ENCODE data around the gene SRSF2. TPM values are rescaled to one million over a fixed set of nuclear protein-coding genes. Genes with fewer than 3 reads are reported as not detected.

The SRSF2 gene
- total and polyA plus RNA-seq, 11 donors: 67.0 to 155 (median 79.5) TPM

- H3K36me3 ChIP-seq: peaks cover 0 to 47% (median 35%) of the 10 kb centered on the region in 9 donors
- DNase-seq: no peak
- no peak overlapping the region for H3K4me3 ChIP-seq
- ATAC-seq: no peak
- intact Hi-C loops (cut with DNase I): loop anchor here in 1 of 10 donors (10.0 kb wide), 2 partner anchors 49 to 131 kb away; partner anchors contain the start of genes MFSD11 and SRSF2
- H3K27me3 ChIP-seq: no peaks in the 10 kb centered on the region
- peaks cover 23 to 99% (median 89%) of the 10 kb centered on the region in 12 donors for H3K4me1 ChIP-seq
- TF ChIP-seq, protein P1, sequence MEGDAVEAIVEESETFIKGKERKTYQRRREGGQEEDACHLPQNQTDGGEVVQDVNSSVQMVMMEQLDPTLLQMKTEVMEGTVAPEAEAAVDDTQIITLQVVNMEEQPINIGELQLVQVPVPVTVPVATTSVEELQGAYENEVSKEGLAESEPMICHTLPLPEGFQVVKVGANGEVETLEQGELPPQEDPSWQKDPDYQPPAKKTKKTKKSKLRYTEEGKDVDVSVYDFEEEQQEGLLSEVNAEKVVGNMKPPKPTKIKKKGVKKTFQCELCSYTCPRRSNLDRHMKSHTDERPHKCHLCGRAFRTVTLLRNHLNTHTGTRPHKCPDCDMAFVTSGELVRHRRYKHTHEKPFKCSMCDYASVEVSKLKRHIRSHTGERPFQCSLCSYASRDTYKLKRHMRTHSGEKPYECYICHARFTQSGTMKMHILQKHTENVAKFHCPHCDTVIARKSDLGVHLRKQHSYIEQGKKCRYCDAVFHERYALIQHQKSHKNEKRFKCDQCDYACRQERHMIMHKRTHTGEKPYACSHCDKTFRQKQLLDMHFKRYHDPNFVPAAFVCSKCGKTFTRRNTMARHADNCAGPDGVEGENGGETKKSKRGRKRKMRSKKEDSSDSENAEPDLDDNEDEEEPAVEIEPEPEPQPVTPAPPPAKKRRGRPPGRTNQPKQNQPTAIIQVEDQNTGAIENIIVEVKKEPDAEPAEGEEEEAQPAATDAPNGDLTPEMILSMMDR (IDR thresholded peaks at IDR 0.05): no peak
- 66 to 85% (median 79%) methylated on average over 12 of the region's 12 CpGs for WGBS, 4 donors
- peak overlapping the region; percentile 10 to 99 (median 93) for H3K27ac ChIP-seq
- H3K9me3 ChIP-seq: no peaks in the 10 kb centered on the region
Measured at GRCh38 chr17:76685366-76685765, 51.8 kb downstream of the SRSF2 start.

GRCh38 chr17:76684756-76685155 lies 52.4 kb downstream of the SRSF2 start:
- intact Hi-C loops (cut with DNase I): loop anchor here in 7 of 10 donors (5.0 to 10.0 kb wide), 5 partner anchors 33 to 162 kb away; partner anchors contain the start of genes MFSD11 (in 1 of the 7) and SRSF2 (in 1 of the 7)
- peak overlapping the region in 11 of 12 donors; percentile 27 to 99 (median 93) for H3K27ac ChIP-seq

More at GRCh38 chr17:76684756-76685155, 52.4 kb downstream of the SRSF2 start:
- peak in 1 of 5 donors; percentile 33 for DNase-seq
- Histone ChIP-seq H3K4me1 (peaks cover 23 to 93% (median 84%) of the 10 kb centered on the region in 12 donors), H3K36me3 (peaks cover 0 to 51% (median 35%) of the 10 kb centered on the region in 9 donors), H3K9me3 (no peaks in the 10 kb centered on the region), H3K27me3 (no peaks in the 10 kb centered on the region), H3K4me3 (no peak overlapping the region)
- ATAC-seq: no peak
- WGBS, 4 donors: 78 to 87% (median 83%) methylated on average over 7 of the region's 7 CpGs
- no peak for TF ChIP-seq POLR2A (IDR thresholded peaks at IDR 0.05)
- TF ChIP-seq, protein P1 (IDR thresholded peaks at IDR 0.05): no peak

MicroRNA genes within 50 kb of the gene (microRNA counts, 767-probe panel; counts per million panel counts)
- microRNA hsa-miR-636: 0 to 71.6 counts per million in 2 donors

Small RNAs within 50 kb of the gene (microRNA-seq; reads per million reads assigned to microRNA genes)
- gene MIR636: 1.2 to 5.4 (median 2.4) reads per million in 4 donors

Other genes with a start within 250 kb of the SRSF2 start
- gene RHBDF2, start 235.9 kb downstream of the SRSF2 start, total RNA-seq: 10 to 100 TPM in 7 of 9 donors, 1 to 10 TPM in 2; 6.3 to 49.4 (median 14.1) TPM
- 10 to 100 TPM; 11.7 to 18.3 TPM for gene RHBDF2, start 235.9 kb downstream of the SRSF2 start, polyA plus RNA-seq
- gene CYGB, start 199.6 kb downstream of the SRSF2 start, total RNA-seq: 10 to 100 TPM; 11.8 to 37.9 (median 21.9) TPM
- 10 to 100 TPM; 16.7 to 25.9 TPM for gene CYGB, start 199.6 kb downstream of the SRSF2 start, polyA plus RNA-seq
- 1 to 10 TPM; 1.1 to 4.9 (median 2.7) TPM for gene PRCD, start 197.3 kb downstream of the SRSF2 start, total RNA-seq
- 1 to 10 TPM; 1.2 to 7.6 TPM for gene PRCD, start 197.3 kb downstream of the SRSF2 start, polyA plus RNA-seq
- 1 to 10 TPM; 3.3 to 7.8 (median 5.6) TPM for gene ST6GALNAC2, start 151.5 kb downstream of the SRSF2 start, total RNA-seq
- gene ST6GALNAC2, start 151.5 kb downstream of the SRSF2 start, polyA plus RNA-seq: 1 to 10 TPM; 2.1 to 2.3 TPM
- gene ST6GALNAC1, start 93.6 kb downstream of the SRSF2 start, total RNA-seq: 10 to 100 TPM in 1 of 9 donors, 1 to 10 TPM in 8; 1.7 to 10.3 (median 3.5) TPM
- 1 to 10 TPM; 3.1 to 4.2 TPM for gene ST6GALNAC1, start 93.6 kb downstream of the SRSF2 start, polyA plus RNA-seq
- gene MXRA7, start 26.4 kb downstream of the SRSF2 start, total RNA-seq: 100 to 1,000 TPM; 270 to 539 (median 466) TPM
- gene MXRA7, start 26.4 kb downstream of the SRSF2 start, polyA plus RNA-seq: 100 to 1,000 TPM; 240 to 245 TPM
- gene JMJD6, start 10.7 kb downstream of the SRSF2 start, total RNA-seq: 10 to 100 TPM; 32.4 to 67.0 (median 39.1) TPM
- gene JMJD6, start 10.7 kb downstream of the SRSF2 start, polyA plus RNA-seq: 10 to 100 TPM; 30.1 to 75.6 TPM
- 10 to 100 TPM; 22.1 to 33.7 (median 24.0) TPM for gene METTL23, start 10.5 kb downstream of the SRSF2 start, total RNA-seq
- gene METTL23, start 10.5 kb downstream of the SRSF2 start, polyA plus RNA-seq: 10 to 100 TPM; 23.8 to 26.4 TPM
- 10 to 100 TPM; 20.6 to 36.5 (median 27.9) TPM for gene MFSD11, start 788 bp upstream of the SRSF2 start, total RNA-seq
- gene MFSD11, start 788 bp upstream of the SRSF2 start, polyA plus RNA-seq: 10 to 100 TPM; 14.3 to 14.7 TPM
- gene MGAT5B, start 131.1 kb upstream of the SRSF2 start, total RNA-seq: under 1 TPM in 4 of 9 donors, not detected in 5; 0.13 to 0.21 (median 0.15) TPM
- gene MGAT5B, start 131.1 kb upstream of the SRSF2 start, polyA plus RNA-seq: under 1 TPM in 1 of 2 donors, not detected in 1; 0.07 TPM